T-helper 2 cell treated with Interferon-gamma antibody and Interleukin-4, amounts not matched to agents 5 μg/mL and 100 μg/mL, for 36 hours (primary cell): ENCODE results near the gene EIPR1.

Experiments used
- DNase-seq: peaks from one replicate; pipeline ENCODE4 v3.0.0; 2021; ENCODE audit warnings: low spot score
- H3K27ac Mint-ChIP-seq: one replicate; pipeline ENCODE4 v1.8.0; 2021; ENCODE audit warnings: mild to moderate bottlenecking, mixed read lengths
- H3K27me3 Mint-ChIP-seq: one replicate; pipeline ENCODE4 v1.8.0; 2021; ENCODE audit warnings: low read depth, mixed read lengths
- H3K36me3 Mint-ChIP-seq: one replicate; pipeline ENCODE4 v1.8.0; 2021; ENCODE audit warnings: low read depth, mixed read lengths
- H3K4me1 Mint-ChIP-seq: one replicate; pipeline ENCODE4 v1.8.0; 2021; ENCODE audit warnings: low read depth, mixed read lengths
- H3K4me3 Mint-ChIP-seq: one replicate; pipeline ENCODE4 v1.8.0; 2022; ENCODE audit warnings: mild to moderate bottlenecking, moderate library complexity, mixed read lengths
- H3K9me3 Mint-ChIP-seq: one replicate; pipeline ENCODE4 v1.8.0; 2021; ENCODE audit warnings: mixed read lengths

EIPR1 gene

DNA sequence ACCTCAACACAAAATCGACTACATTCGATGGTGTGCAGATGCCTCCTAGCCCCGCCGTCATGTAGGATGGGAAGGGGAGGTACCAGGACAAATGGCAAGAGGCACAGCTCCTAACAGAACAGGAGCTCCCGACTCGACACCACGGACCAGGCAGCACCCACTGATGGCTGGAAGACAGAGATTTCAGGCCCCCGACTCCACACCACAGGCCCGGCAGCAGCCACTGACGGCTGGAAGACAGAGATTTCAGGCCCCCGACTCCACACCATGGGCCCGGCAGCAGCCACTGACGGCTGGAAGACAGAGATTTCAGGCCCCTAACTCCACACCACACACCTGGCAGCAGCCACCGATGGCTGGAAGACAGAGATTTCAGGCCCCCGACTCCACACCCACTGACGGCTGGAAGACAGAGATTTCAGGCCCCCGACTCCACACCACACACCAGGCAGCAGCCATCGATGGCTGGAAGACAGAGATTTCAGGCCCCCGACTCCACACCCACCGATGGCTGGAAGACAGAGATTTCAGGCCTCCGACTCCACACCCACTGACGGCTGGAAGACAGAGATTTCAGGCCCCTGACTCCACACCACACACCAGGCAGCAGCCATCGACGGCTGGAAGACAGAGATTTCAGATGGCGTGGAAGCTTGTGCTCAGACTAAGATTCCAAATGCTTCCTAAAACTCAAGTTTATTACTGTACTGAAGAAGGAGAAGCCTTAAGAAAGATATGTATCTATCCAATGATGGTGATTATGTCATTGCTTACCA, 135.5 kb downstream of the EIPR1 start:
- no peaks in the 10 kb centered on the region for H3K27me3 Mint-ChIP-seq
- H3K4me3 Mint-ChIP-seq = no peak overlapping the region
- H3K4me1 Mint-ChIP-seq = peaks cover 17% of the 10 kb centered on the region
- no peaks in the 10 kb centered on the region for H3K9me3 Mint-ChIP-seq
- H3K36me3 Mint-ChIP-seq = peaks cover 6% of the 10 kb centered on the region
- H3K27ac Mint-ChIP-seq = no peak overlapping the region
- no peak for DNase-seq

DNA sequence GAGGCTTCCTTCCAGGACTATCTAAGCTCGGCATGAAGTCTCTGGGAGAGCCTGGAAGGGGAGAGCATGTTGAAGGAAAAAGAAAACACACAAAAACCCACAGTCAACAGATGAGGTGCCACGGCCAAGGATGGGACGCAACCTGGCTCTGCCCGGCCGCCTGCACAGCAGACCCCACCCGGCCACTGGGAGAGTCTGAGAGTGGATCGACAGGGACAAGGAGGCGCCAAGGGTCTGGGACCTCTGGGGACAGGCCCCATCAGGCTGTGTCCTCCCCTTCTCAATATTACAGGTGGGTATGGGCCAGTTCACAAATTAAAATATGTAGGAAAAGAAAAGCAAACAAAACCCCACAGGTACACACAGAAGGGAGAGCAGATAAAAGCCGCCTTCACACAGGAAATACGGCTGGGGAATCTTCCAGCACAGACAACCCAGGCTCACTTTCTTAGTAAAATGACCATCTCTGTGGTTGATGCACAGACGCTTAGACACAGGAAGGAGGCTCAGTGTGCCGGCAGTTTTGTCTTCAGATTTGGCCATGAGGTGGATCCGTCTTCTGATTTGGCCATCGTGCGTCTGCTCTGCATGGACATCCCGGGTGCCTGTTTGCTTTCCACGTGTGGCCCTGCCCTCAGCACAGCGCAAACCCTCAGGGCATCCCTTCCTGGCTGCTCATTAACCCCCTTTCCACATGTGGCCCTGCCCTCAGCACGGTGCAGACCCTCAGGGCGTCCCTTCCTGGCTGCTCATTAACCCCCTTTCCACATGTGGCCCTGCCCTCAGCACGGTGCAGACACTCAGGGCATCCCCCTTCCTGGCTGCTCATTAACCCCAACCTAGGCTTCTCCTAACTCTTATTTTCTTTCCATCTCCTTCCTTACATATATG, 138.4 kb downstream of the EIPR1 start:
- peaks cover 4% of the 10 kb centered on the region for H3K36me3 Mint-ChIP-seq
- DNase-seq = peak; percentile 14
- no peak overlapping the region for H3K4me3 Mint-ChIP-seq
- H3K4me1 Mint-ChIP-seq = peaks cover 24% of the 10 kb centered on the region
- H3K27ac Mint-ChIP-seq = peak overlapping the region; percentile 18
- H3K27me3 Mint-ChIP-seq = no peaks in the 10 kb centered on the region
- H3K9me3 Mint-ChIP-seq = no peaks in the 10 kb centered on the region

DNA sequence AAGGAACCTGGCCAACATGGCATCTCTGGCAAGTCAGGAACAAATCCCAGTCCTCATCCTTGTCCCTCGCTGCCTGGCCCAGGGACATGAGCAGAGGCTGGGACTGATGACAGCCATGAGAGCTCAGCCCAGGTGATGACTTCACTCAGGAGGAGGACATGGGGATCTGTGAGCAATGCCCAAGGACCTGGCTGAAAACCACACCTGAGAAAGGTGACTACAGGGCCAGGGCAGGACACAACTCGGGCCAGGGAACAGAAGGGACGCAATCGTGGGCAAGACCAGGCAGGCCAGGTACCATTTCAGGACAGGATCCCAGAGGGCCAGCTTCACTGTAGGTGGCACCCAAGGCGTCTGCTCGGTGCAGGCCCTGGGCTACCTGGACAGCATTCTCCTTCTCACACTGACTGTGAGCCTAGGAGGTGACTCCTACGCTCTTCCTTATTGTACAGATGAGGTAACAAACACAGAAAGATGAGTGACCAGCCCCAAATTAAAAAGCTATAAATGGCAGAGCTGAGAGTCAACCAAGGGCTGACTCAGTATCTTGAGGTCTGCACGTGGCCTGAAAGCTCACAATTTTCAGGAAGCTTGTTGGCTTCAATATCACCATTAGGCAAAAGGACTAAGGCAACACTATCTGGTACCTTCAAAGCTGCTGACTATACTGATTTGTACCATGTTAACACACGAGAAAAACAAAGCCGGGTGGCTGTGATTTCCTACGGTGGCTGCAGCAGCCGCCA, 141.1 kb downstream of the EIPR1 start:
- Mint-ChIP-seq H3K4me3 (no peak overlapping the region), H3K27me3 (no peaks in the 10 kb centered on the region), H3K27ac (no peak overlapping the region), H3K4me1 (peaks cover 10% of the 10 kb centered on the region), H3K9me3 (peaks cover 10% of the 10 kb centered on the region), H3K36me3 (peaks cover 24% of the 10 kb centered on the region)
- DNase-seq = no peak

DNA sequence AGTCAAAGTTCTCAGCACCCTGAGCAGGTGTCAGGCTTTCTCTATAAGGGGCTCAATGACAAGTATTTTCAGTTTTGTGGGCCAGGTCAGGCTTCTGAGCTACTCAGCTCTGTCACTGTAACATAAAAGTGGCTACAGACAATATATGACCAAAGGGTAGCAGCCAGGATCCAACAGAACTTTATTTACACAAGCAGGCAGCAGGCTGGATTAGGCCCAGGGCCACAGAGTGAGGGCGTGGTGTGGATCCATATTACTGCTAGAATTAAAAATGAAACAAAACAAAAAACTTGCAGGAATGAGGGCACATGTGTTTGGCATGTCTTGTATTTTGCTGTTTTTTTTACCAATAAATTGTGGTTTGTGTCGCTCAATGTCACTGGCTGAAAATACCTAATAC, 143.7 kb downstream of the EIPR1 start:
- Mint-ChIP-seq H3K4me1 (peaks cover 10% of the 10 kb centered on the region), H3K9me3 (peaks cover 16% of the 10 kb centered on the region), H3K4me3 (no peak overlapping the region), H3K36me3 (peaks cover 30% of the 10 kb centered on the region), H3K27ac (no peak overlapping the region), H3K27me3 (no peaks in the 10 kb centered on the region)
- DNase-seq = no peak

DNA sequence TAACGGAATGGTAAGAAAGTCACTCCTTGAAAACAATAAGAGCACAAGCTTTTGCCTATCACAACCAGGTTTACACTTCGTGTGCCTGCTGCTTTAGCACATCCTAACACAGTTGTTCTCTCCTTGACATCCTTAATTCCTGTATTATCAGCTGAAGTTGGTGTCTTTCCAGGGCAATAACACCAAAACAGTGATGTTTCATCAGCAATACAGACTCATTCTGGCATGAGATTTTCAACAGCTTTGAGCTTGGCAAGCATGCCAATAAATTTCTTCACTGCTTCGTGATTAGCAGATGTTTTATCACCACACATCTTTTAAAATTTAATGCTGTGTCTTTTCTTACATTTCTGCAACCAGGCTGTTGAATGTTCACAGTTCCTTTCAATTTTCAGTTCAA, 148.4 kb downstream of the EIPR1 start:
- H3K27me3 Mint-ChIP-seq = no peaks in the 10 kb centered on the region
- no peak for DNase-seq
- H3K4me3 Mint-ChIP-seq = no peak overlapping the region
- peaks cover 26% of the 10 kb centered on the region for H3K9me3 Mint-ChIP-seq
- peaks cover 5% of the 10 kb centered on the region for H3K4me1 Mint-ChIP-seq
- H3K36me3 Mint-ChIP-seq = peaks cover 39% of the 10 kb centered on the region
- no peak overlapping the region for H3K27ac Mint-ChIP-seq

DNA sequence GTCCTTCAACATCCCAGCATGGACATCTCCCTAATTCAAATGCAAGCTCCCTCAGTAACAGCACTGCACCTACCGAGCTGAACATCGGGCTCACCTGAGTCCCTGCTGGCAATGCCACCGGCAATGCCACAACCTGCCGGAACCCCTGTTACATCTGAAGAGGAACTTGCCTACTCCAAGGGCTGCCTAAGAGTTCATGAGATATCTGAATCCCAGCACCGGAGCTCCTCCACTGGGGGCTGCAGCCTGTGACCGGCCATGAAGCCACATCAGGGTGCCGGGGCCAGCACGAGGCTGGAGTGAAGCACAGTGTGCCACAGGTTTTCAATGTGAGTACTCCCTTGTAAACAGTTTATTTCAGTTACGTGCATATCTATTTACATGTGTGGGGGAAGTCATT, 152.9 kb downstream of the EIPR1 start:
- H3K27me3 Mint-ChIP-seq = no peaks in the 10 kb centered on the region
- H3K4me1 Mint-ChIP-seq = peaks cover 28% of the 10 kb centered on the region
- peaks cover 23% of the 10 kb centered on the region for H3K9me3 Mint-ChIP-seq
- H3K4me3 Mint-ChIP-seq = peak overlapping the region; percentile 24
- no peak for DNase-seq
- H3K36me3 Mint-ChIP-seq = peaks cover 23% of the 10 kb centered on the region
- peak overlapping the region; percentile 76 for H3K27ac Mint-ChIP-seq

DNA sequence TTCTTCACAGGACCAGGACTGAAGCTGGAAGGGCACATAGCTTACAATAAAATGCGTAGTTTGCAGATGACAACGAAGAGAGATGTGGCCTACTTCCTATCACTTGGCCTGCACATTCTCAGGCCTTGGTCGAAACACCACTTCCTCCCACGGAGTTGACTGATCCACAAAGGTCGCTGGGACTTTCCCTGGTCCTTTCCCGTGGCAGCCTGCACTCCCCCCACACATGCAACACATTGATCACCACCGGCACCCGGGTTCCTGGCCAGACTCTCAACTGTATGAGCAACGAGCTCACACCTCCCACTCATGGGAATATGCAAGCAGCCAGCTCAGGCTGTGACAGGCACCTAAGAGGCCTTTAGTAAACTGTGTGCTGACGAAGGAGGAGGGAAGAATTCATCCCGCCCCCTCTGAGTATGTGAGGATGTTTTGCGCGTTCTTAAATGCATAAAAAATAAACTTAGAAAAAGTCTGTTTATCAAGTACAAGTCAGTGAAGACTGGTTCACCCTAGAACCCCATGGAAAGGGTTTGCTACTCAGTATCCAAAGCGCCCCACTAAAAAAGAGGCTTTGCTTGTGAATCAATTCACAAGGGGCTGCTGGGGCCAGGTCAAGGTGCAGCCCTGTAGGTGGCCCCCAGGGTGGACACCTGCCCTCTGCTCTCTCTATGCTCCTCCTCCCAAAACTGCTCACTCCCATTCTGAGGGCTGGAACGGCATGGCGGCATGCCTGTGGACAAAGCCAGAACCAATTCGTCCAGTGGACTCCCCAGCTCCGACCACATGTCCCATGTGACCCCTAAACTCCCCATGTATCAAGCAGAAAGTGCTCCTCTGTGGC, 154.3 kb downstream of the EIPR1 start:
- H3K9me3 Mint-ChIP-seq = peaks cover 18% of the 10 kb centered on the region
- DNase-seq = peak; percentile 95
- H3K4me3 Mint-ChIP-seq = peak overlapping the region; percentile 72
- H3K36me3 Mint-ChIP-seq = peaks cover 18% of the 10 kb centered on the region
- H3K27me3 Mint-ChIP-seq = no peaks in the 10 kb centered on the region
- H3K27ac Mint-ChIP-seq = peak overlapping the region; percentile 93
- peaks cover 28% of the 10 kb centered on the region for H3K4me1 Mint-ChIP-seq

DNA sequence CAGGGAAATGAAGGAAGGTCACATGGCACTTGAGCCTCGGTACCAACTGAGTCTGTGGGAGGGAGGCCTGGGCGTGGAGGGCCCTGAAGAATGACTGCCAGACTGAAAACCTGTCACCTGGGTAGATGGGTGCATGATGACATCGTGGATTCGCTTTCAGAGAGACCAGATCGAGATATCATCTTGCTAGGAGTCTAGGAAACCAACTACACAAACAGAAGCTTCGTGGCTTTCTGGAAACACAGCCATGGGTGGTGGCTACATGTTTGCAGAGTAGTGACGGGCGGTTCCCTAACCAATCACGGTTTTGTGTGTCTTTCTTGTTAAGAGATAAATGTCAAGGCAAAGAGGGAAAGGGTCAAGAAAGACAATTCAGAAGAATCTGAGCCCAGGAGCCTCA, 155.0 kb downstream of the EIPR1 start:
- peak overlapping the region; percentile 93 for H3K27ac Mint-ChIP-seq

DNA sequence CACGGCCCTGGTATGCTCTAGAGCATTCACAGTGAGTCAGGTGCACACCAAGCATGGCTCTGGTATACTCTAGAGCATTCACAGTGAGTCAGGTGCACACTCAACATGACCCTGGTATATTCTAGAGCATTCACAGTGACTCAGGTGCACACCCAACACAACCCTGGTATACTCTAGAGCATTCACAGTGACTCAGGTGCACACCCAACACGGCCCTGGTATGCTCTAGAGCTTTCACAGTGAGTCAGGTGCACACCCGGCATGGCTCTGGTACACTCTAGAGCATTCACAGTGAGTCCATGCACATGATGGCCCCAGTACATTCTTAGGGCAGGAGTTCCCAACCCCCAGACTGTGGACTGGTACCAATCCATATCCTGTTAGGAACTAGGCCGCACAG, 158.1 kb downstream of the EIPR1 start:
- Mint-ChIP-seq H3K27me3 (no peaks in the 10 kb centered on the region), H3K36me3 (peaks cover 10% of the 10 kb centered on the region), H3K4me1 (peaks cover 41% of the 10 kb centered on the region), H3K9me3 (peaks cover 10% of the 10 kb centered on the region), H3K27ac (no peak overlapping the region), H3K4me3 (no peak overlapping the region)
- no peak for DNase-seq

More for the DNA sequence above, 155.0 kb downstream of the EIPR1 start:
- Mint-ChIP-seq H3K27me3 (no peaks in the 10 kb centered on the region), H3K9me3 (peaks cover 16% of the 10 kb centered on the region), H3K36me3 (peaks cover 17% of the 10 kb centered on the region), H3K4me1 (peaks cover 31% of the 10 kb centered on the region), H3K4me3 (peak overlapping the region; percentile 72)
- DNase-seq = peak; percentile 83

DNA sequence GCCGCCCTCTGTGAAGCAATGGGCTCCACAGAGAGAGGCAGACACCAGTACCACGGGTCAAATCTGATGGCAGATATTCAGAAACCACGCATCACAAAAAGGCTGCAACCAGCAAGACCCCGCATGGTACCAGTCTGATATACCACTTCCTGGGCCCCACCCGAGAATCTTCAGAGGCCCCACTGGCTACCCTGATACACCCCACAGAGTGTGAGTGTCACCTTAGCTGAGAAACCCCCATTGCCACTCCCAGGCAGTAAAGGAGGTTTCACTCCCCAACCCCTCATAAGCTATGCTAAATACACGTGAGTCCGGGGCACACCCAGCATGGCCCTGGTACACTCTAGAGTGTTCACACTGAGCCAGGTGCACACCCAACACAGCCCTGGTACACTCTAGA, 160.0 kb downstream of the EIPR1 start:
- Mint-ChIP-seq H3K27me3 (no peaks in the 10 kb centered on the region), H3K4me3 (no peak overlapping the region), H3K36me3 (peaks cover 13% of the 10 kb centered on the region), H3K9me3 (peaks cover 10% of the 10 kb centered on the region), H3K27ac (peak overlapping the region; percentile 21), H3K4me1 (peaks cover 24% of the 10 kb centered on the region)
- no peak for DNase-seq

DNA sequence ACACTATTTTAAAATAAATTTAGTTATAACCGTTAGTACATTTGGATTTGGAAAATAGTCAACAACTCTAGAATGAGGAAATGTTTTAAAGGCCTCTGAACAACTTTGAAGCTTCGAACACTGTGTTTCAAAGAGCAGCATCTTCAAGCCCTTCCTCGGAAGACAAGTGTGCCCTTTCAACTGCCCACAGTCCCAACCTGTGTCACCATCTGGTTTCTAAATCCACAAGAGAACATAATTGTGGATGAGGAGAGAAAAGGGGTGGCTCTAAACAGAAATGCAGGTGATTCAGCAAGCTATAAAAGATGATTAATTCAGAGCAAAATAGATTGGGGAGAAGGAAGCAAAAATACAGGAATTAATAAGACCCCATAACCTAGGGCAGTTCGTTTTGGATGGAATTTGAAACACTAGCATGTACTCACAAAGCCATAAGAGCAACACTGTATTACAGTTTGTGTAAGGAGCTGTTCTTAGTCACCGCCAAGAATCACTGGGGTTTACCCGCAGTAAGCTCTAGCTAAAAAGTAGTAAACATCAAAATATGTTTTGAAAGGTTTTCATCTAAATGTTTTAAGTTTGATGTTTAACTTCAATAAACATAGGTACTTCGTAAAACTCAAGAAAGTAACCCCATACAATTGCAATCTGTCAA, 160.7 kb downstream of the EIPR1 start:
- H3K9me3 Mint-ChIP-seq = peaks cover 10% of the 10 kb centered on the region
- no peak overlapping the region for H3K4me3 Mint-ChIP-seq
- no peak for DNase-seq
- peaks cover 12% of the 10 kb centered on the region for H3K36me3 Mint-ChIP-seq
- H3K27me3 Mint-ChIP-seq = no peaks in the 10 kb centered on the region
- H3K27ac Mint-ChIP-seq = no peak overlapping the region
- peaks cover 17% of the 10 kb centered on the region for H3K4me1 Mint-ChIP-seq

DNA sequence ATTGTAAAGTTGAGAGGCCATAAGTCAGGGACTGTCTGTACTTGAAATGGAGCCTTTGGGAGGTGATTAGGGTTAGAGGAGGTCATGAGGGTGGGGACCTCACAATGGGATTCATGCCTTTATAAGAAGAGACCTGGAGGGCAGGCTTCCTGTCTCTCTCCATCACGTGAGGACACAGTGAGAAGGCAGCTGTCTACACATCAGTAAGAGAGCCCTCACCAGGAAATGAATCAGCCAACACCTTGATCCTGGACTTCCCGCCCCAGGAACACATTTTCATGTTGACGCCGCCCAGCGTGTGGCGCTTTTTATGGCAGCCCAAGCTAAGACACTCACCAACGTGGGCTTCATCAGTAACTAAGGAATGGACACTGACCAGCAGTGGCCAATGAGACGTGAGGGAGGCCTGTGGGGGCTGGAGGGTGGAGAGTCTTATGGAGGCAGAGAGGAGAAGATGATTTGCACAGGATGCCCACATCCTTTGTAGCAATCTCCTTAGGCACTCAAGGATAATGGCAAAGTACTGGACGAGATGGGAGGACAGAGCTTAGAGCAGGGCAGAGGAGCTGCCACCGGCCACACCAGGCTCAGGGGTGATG, 162.7 kb downstream of the EIPR1 start:
- no peak for DNase-seq
- H3K27me3 Mint-ChIP-seq = no peaks in the 10 kb centered on the region
- H3K27ac Mint-ChIP-seq = no peak overlapping the region
- peaks cover 6% of the 10 kb centered on the region for H3K36me3 Mint-ChIP-seq
- peaks cover 1% of the 10 kb centered on the region for H3K9me3 Mint-ChIP-seq
- H3K4me3 Mint-ChIP-seq = no peak overlapping the region
- H3K4me1 Mint-ChIP-seq = peaks cover 15% of the 10 kb centered on the region
